NCI-H1436 (cell line): Measurements from ENCODE around the gene RHOT2.

Experiments used
- DNase-seq: peaks from one replicate; lab custom pipeline; 2025; lab: John Stamatoyannopoulos, UW

RHOT2 gene

GRCh38 chr16:632486-633335, 35.2 kb upstream of the RHOT2 start:
- DNase-seq, result no peak

GRCh38 chr16:633336-634050, 34.4 kb upstream of the RHOT2 start:
- no peak for DNase-seq

DNA sequence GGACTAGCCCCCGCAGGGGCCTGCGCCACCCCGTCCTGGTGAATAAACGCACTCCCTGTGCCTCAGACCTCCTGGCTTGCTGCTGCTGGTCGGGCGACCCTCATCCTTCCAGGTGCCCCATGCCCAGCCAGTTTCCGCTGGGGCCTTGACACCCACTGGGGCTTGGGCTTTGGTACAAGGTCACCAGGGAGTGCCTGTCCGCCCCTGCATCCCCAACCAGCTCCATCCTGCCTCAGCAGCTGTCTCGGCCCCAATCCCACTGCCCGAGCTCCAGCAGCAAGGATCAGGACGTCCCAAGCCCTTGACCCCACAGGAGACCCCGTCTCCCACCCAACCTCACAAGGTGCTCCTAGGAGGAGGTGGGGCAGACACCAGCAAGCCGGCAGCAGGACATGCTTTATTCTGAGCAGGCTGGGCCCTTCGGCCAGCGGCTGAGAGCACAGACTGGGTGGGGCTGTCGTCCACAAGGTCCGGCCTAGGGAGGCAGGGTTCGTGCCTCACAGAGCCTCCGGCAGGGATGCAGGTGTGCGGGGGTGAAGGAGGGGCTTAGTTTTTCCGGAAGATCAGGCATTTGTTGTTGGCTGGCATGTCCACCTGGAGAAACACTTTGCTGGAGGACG, 33.8 kb upstream of the RHOT2 start:
- no peak for DNase-seq

DNA sequence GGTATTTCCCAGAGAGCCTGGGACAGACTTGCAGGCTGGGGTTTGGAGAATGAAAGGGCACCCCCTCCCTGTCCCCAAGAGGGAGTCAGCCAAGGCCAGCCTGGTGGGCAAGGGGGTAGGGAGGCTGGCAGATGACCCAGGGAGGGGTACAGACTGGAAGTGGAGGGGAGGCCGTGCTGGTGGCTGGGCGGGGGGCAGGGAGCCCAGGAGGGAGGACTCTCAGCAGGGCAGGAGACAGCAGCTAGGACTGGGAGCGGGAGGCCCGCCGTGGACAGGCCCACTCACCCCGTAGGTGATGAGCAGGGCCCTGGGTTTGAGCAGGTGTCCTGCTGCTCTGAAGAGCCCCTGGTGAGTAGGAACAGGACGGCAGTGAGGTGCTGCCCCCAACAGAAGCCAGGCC, 32.9 kb upstream of the RHOT2 start:
- no peak for DNase-seq

DNA sequence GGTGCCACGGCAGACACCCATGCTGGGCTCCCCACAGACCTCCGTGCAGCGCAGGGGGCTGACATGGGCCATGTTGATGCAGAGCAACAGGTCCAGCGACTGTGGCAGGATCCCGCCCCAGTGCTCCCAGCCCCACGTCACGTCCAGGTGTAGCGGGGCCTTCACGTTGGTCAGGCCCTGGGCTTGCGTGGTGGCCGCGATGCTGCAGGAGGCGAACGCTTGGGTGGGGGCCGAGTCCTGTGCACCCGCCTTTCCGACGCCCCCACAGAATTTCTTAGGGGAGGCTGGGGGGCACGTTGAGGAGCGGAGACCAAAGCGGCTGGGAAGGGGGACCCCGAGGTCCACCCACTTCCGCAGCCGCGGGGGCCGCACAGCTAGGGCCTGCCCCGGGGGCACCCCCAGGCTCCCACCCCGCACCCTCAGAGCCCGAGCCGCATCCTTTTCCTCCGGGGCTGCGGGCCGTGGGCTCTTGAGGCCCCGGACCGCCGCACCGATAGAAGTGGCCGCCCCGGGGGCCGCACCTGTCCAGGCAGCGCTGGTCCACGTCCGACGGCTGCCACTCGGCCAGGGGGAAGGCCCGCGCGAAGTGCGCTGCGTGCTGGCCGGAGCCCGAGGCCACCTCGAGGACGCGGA, 32.2 kb upstream of the RHOT2 start:
- DNase-seq, result no peak

- DNase-seq, result peak; percentile 92
These were observed 31.5 kb upstream of the RHOT2 start, which contains the start of gene METTL26 for GRCh38 chr16:636206-637080. Gene METTL26, minus strand, starts transcription at chr16:636305. Its CDS starts 15 bp downstream, at chr16:636290.

GRCh38 chr16:637081-638018, 30.6 kb upstream of the RHOT2 start:
- peak; percentile 84 for DNase-seq

- DNase-seq, result no peak
These were observed 29.8 kb upstream of the RHOT2 start for GRCh38 chr16:638034-638543.

DNA sequence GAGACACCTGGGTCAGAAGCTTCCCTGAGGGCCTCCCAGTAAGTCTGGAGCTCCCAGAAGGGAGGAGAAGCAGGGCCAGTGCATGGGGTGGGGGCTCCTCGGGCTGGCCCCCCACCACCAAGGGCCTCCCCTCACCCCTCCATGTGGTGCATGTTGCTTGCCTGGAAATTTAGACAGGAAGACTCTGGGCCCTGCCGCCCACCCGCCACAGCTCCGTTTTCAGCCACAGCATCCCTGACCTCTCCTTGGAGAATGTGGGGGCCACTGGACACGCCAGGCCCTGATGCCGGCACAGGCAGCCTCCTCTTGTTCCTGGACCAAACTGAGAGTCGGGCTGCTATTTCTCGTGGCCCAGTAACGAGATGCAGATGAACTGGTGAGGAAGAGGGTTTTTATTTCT, 29.1 kb upstream of the RHOT2 start:
- no peak for DNase-seq

- no peak for DNase-seq
These were observed 27.3 kb upstream of the RHOT2 start for GRCh38 chr16:640614-641013.

- DNase-seq, result no peak
These were observed 26.4 kb upstream of the RHOT2 start, which contains the start of gene MCRIP2 for GRCh38 chr16:641326-642188. Gene MCRIP2, plus strand, starts transcription at chr16:641828. Its CDS starts 164 bp downstream, at chr16:641992.

GRCh38 chr16:642189-643049, 25.5 kb upstream of the RHOT2 start:
- DNase-seq, result no peak

DNA sequence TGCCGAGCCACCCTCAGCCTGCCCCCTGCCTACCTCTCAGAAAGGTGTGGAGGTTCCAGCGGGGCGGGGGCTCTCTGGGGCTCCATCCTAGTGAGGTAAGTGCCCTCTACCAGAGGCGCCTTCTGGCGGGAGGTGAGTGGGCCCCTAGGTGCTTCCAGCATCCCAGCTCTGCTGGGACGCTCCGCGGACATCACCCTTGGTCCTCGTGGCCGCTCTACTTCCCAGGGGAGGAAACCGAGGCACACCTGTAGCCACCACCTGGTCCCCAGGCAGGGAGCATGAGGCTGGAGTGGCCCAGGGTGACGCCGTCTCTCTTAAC, 24.9 kb upstream of the RHOT2 start:
- no peak for DNase-seq

GRCh38 chr16:644556-644955, 23.4 kb upstream of the RHOT2 start:
- no peak for DNase-seq

DNA sequence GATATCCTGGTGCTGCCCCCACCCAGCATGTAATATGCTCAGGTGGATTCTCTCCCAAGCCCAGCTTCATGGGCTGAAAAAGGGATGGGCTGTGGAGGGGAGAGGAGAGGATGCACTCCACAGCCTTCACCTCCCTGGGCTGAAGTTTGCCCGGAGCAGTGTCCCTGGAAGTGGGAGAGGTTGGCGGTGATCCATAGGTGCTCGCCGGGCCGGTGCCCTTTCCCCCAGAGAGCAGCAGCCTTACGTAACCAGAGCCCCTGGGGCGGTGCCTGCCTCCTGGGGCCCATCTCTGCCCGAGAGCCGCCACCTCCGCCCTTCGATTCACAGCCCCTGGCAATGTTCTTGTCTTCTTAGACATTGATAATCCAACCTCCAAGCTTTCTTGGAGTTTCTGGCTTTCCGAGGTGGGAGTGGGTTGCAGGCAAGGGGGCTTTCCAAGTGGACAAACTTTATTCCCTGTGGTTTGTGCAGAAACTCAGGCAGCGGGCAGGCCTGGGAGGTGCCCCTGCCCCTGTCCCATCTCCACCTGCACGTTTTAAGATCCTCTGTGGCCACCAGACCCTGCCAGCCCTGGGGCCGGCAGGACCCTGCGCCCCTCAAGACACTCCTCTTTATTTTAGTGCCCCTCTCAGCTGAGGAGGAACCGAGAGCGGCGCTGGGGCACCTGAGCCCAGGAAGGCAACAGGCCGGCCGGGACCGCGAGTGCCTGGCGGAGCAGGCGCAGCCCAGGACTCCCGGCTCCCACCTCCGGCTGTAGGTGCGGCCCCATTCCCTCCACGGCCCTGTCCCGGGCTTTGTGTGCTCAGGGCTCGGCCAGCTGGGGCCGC, 21.9 kb upstream of the RHOT2 start:
- no peak for DNase-seq

GRCh38 chr16:646679-647172, 21.2 kb upstream of the RHOT2 start:
- no peak for DNase-seq
